ENCODE measurements around the gene SCAF8. TPM values are rescaled to one million over a fixed set of nuclear protein-coding genes. Genes with fewer than 3 reads are reported as not detected.

SCAF8 gene
- polyA plus RNA-seq, 1 donor from 2014 or later = 34.1 TPM

GRCh38 chr6:154821099-154821498 lies 87.9 kb downstream of the SCAF8 start:
- Histone ChIP-seq H4K20me1 (ENCODE audit: insufficient read depth) (no peaks in the 10 kb centered on the region), H3K9me3 (ENCODE audit: low read length) (no peaks in the 10 kb centered on the region), H3K27ac (ENCODE audit: low read length) (no peak overlapping the region), H3K4me2 (ENCODE audit: low read length) (no peak overlapping the region), H3K4me3 (ENCODE audit: low read length) (no peak overlapping the region), H3F3A (ENCODE audit: insufficient read depth, low read length, poor library complexity, severe bottlenecking) (no peaks in the 10 kb centered on the region), H3K79me2 (replicated peaks; ENCODE audit: insufficient read depth, low read length) (no peaks in the 10 kb centered on the region), H3K36me3 (ENCODE audit: insufficient read depth, low read length) (peaks cover 31% of the 10 kb centered on the region), H3K9ac (ENCODE audit: low read length) (no peak overlapping the region), H3K9me2 (ENCODE audit: insufficient read depth, low read length) (no peaks in the 10 kb centered on the region), H2AFZ (ENCODE audit: low read depth, low read length) (no peak overlapping the region), H3K27me3 (ENCODE audit: insufficient read depth, low read depth, low read length) (no peaks in the 10 kb centered on the region)
- TF ChIP-seq MXI1 (conservative IDR thresholded peaks at IDR 0.05; ENCODE audit: poor library complexity, severe bottlenecking) (no peak), EP300 (conservative IDR thresholded peaks at IDR 0.05; ENCODE audit: poor library complexity, severe bottlenecking) (no peak), TAF1 (IDR thresholded peaks at IDR 0.05; ENCODE audit: low read depth) (no peak), SMC3 (conservative IDR thresholded peaks at IDR 0.05; ENCODE audit: poor library complexity) (no peak), RAD21 (conservative IDR thresholded peaks at IDR 0.05) (no peak), EZH2 (IDR thresholded peaks at IDR 0.05; ENCODE audit: borderline replicate concordance, insufficient read depth, low read length, poor library complexity, severe bottlenecking) (no peak), CTCF (IDR thresholded peaks at IDR 0.05; ENCODE audit: poor library complexity, severe bottlenecking) (no peak), POLR2AphosphoS5 (IDR thresholded peaks at IDR 0.05) (no peak), REST (IDR thresholded peaks at IDR 0.05; ENCODE audit: borderline replicate concordance) (no peak)

GRCh38 chr6:154821638-154822037 lies 88.4 kb downstream of the SCAF8 start:
- no peaks in the 10 kb centered on the region for H3K79me2 ChIP-seq (replicated peaks; ENCODE audit: insufficient read depth, low read length)

More at GRCh38 chr6:154821638-154822037, 88.4 kb downstream of the SCAF8 start:
- no peak for TF ChIP-seq TAF1 (IDR thresholded peaks at IDR 0.05; ENCODE audit: low read depth)
- TF ChIP-seq RAD21 (conservative IDR thresholded peaks at IDR 0.05) = no peak
- TF ChIP-seq POLR2AphosphoS5 (IDR thresholded peaks at IDR 0.05) = no peak
- H3K36me3 ChIP-seq (ENCODE audit: insufficient read depth, low read length) = peaks cover 25% of the 10 kb centered on the region
- H3K9me3 ChIP-seq (ENCODE audit: low read length) = no peaks in the 10 kb centered on the region
- no peak overlapping the region for H3K4me2 ChIP-seq (ENCODE audit: low read length)
- no peak overlapping the region for H2AFZ ChIP-seq (ENCODE audit: low read depth, low read length)
- no peaks in the 10 kb centered on the region for H3K27me3 ChIP-seq (ENCODE audit: insufficient read depth, low read depth, low read length)
- no peak overlapping the region for H3K4me3 ChIP-seq (ENCODE audit: low read length)
- H4K20me1 ChIP-seq (ENCODE audit: insufficient read depth) = no peaks in the 10 kb centered on the region
- H3K9me2 ChIP-seq (ENCODE audit: insufficient read depth, low read length) = no peaks in the 10 kb centered on the region
- H3K27ac ChIP-seq (ENCODE audit: low read length) = no peak overlapping the region
- H3K9ac ChIP-seq (ENCODE audit: low read length) = no peak overlapping the region
- H3F3A ChIP-seq (ENCODE audit: insufficient read depth, low read length, poor library complexity, severe bottlenecking) = no peaks in the 10 kb centered on the region
